Astrocyte (in vitro differentiated cells and primary cell): Measurements from ENCODE around the gene VPS8.

Experiments
- EZH2 ChIP-seq: IDR thresholded peaks from 2 replicates; pipeline ENCODE4 v1.6.1; 2012; ENCODE audit warnings: mild to moderate bottlenecking, low read length, inconsistent platforms; ENCODE audit not compliant: insufficient read depth
- TF ChIP-seq, protein P1 (sequence below): IDR thresholded peaks from 2 replicates; pipeline ENCODE4 v1.5.1; 2011; ENCODE audit warnings: low read depth, mild to moderate bottlenecking, inconsistent platforms, low read length, moderate library complexity; ENCODE audit not compliant: insufficient read depth

DNA sequence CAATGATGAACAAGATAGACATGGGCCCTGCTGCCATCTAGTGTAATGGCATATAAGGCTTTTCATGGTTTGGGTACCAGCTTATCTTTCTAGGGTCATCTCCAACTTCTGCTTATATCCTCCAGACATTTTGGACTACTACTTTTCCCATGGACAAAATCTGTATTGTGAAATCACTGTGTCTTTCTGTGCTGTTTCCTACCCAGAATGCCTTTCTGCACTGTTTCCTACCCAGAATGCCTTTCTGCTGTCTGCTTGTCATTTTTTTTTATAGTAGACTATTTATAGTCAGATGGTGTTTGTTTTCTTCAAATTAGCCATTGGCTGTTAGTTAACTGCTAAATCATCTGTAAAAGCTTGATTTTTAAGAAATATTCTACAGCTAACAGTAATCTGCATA, 20.1 kb downstream of the VPS8 start:
- TF ChIP-seq, protein P1, sequence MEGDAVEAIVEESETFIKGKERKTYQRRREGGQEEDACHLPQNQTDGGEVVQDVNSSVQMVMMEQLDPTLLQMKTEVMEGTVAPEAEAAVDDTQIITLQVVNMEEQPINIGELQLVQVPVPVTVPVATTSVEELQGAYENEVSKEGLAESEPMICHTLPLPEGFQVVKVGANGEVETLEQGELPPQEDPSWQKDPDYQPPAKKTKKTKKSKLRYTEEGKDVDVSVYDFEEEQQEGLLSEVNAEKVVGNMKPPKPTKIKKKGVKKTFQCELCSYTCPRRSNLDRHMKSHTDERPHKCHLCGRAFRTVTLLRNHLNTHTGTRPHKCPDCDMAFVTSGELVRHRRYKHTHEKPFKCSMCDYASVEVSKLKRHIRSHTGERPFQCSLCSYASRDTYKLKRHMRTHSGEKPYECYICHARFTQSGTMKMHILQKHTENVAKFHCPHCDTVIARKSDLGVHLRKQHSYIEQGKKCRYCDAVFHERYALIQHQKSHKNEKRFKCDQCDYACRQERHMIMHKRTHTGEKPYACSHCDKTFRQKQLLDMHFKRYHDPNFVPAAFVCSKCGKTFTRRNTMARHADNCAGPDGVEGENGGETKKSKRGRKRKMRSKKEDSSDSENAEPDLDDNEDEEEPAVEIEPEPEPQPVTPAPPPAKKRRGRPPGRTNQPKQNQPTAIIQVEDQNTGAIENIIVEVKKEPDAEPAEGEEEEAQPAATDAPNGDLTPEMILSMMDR = no peak
- no peak for TF ChIP-seq EZH2
